Measurements from ENCODE around the gene DNAJA3. TPM values are rescaled to one million over a fixed set of nuclear protein-coding genes. Genes with fewer than 3 reads are reported as not detected.

DNAJA3 gene
- total and polyA plus RNA-seq, 9 of the 15 experiments (the other 6 are each of a cell fraction or from before 2014, with no cell fraction given): 8.1 to 105 (median 79.0) TPM

- 0 out of 2 replicates have a peak, but pooled peaks have one; percentile 17 for TF ChIP-seq ATF2 (CRISPR knock-in tag; IDR thresholded peaks at IDR 0.05)
- no peak for TF ChIP-seq ZSCAN29 (IDR thresholded peaks at IDR 0.05)
- TF ChIP-seq TCF7L2 (IDR thresholded peaks at IDR 0.05; ENCODE audit: low read depth, low read length): no peak
- TF ChIP-seq GTF2F1 (IDR thresholded peaks at IDR 0.05; ENCODE audit: low read depth, low read length): peak; percentile 44; the same call in 1 of the 2 replicates
- TF ChIP-seq ZNF445 (CRISPR knock-in tag; IDR thresholded peaks at IDR 0.05; ENCODE audit: low read depth): no peak
- peak; percentile 50 for TF ChIP-seq NEUROD1 (IDR thresholded peaks at IDR 0.05; ENCODE audit: borderline replicate concordance, low read depth, low read length, partially characterized antibody)
- peak; percentile 79; the same call in 1 of the 2 replicates for TF ChIP-seq CREB3L1 (IDR thresholded peaks at IDR 0.05; ENCODE audit: borderline replicate concordance, low read depth)
- TF ChIP-seq HOXB6 (CRISPR knock-in tag; IDR thresholded peaks at IDR 0.05; ENCODE audit: borderline replicate concordance): no peak
- TF ChIP-seq FOXJ3 (CRISPR knock-in tag; IDR thresholded peaks at IDR 0.05): no peak
- TF ChIP-seq, protein P1, sequence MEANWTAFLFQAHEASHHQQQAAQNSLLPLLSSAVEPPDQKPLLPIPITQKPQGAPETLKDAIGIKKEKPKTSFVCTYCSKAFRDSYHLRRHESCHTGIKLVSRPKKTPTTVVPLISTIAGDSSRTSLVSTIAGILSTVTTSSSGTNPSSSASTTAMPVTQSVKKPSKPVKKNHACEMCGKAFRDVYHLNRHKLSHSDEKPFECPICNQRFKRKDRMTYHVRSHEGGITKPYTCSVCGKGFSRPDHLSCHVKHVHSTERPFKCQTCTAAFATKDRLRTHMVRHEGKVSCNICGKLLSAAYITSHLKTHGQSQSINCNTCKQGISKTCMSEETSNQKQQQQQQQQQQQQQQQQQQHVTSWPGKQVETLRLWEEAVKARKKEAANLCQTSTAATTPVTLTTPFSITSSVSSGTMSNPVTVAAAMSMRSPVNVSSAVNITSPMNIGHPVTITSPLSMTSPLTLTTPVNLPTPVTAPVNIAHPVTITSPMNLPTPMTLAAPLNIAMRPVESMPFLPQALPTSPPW (CRISPR knock-in tag; IDR thresholded peaks at IDR 0.05): peak; percentile 49
- TF ChIP-seq SRSF9 (IDR thresholded peaks at IDR 0.05; ENCODE audit: borderline replicate concordance, low read depth, low read length): no peak
- peak; percentile 57; the same call in 1 of the 2 replicates for TF ChIP-seq CREB1 (IDR thresholded peaks at IDR 0.05)
- TF ChIP-seq CREB1 (CRISPR knock-in tag; IDR thresholded peaks at IDR 0.05): peak; percentile 76
- TF ChIP-seq, protein P2, sequence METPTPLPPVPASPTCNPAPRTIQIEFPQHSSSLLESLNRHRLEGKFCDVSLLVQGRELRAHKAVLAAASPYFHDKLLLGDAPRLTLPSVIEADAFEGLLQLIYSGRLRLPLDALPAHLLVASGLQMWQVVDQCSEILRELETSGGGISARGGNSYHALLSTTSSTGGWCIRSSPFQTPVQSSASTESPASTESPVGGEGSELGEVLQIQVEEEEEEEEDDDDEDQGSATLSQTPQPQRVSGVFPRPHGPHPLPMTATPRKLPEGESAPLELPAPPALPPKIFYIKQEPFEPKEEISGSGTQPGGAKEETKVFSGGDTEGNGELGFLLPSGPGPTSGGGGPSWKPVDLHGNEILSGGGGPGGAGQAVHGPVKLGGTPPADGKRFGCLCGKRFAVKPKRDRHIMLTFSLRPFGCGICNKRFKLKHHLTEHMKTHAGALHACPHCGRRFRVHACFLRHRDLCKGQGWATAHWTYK (CRISPR knock-in tag; IDR thresholded peaks at IDR 0.05): no peak
- peak; percentile 84 for TF ChIP-seq ARHGAP35 (IDR thresholded peaks at IDR 0.05; ENCODE audit: partially characterized antibody)
- TF ChIP-seq NCOA6 (IDR thresholded peaks at IDR 0.05): no peak
- TF ChIP-seq PRMT5 (CRISPR knock-in tag; IDR thresholded peaks at IDR 0.05): no peak
- TF ChIP-seq BHLHE40 (IDR thresholded peaks at IDR 0.05; ENCODE audit: low read length): peak; percentile 100
- peak; percentile 56 for TF ChIP-seq ARID1B (IDR thresholded peaks at IDR 0.05)
Observed at GRCh38 chr16:4474192-4474961, 48.7 kb downstream of the DNAJA3 start, which contains the start of gene NMRAL1 (continued).
